MCF 10A (cell line): ENCODE measurements around the gene PRR18. TPM values are rescaled to one million over a fixed set of nuclear protein-coding genes. Genes with fewer than 3 reads are reported as not detected.

ENCODE experiments used
- BruUV-seq: library from RNA; stranded (reverse); fragments of 400-500 nt; replicated peaks from 2 replicates; lab custom pipeline; 2021; lab: Mats Ljungman, UMichigan
- CTCF ChIA-PET: fragments of 300-600 bp; sonication (Branson Sonifier 250); formaldehyde crosslinking; extraction: SDS; loops from one replicate; lab custom pipeline; 2021; ENCODE audit warnings: antibody characterized with exemption, inconsistent platforms; lab: Yijun Ruan, JAX
- POLR2A ChIA-PET: fragments of 300-600, 350-650 bp; sonication (Branson Sonifier 250); formaldehyde crosslinking; extraction: SDS; loops from one replicate; lab custom pipeline; 2020; ENCODE audit warnings: antibody characterized with exemption, inconsistent platforms; lab: Yijun Ruan, JAX
- DNase-seq: peaks from one replicate; pipeline ENCODE4 v3.0.0-alpha.2; 2018; ENCODE audit not compliant: unreplicated experiment
- H3K27ac Mint-ChIP-seq: one replicate; pipeline ENCODE4 v1.8.0; 2022; ENCODE audit warnings: mild to moderate bottlenecking, low read depth, mixed read lengths; ENCODE audit not compliant: unreplicated experiment
- H3K27me3 Mint-ChIP-seq: one replicate; pipeline ENCODE4 v1.8.0; 2022; ENCODE audit warnings: mixed read lengths; ENCODE audit not compliant: insufficient read depth, unreplicated experiment
- H3K36me3 Mint-ChIP-seq: one replicate; pipeline ENCODE4 v1.8.0; 2022; ENCODE audit warnings: mild to moderate bottlenecking, moderate library complexity, mixed read lengths; ENCODE audit not compliant: insufficient read depth, unreplicated experiment
- H3K4me1 Mint-ChIP-seq: one replicate; pipeline ENCODE4 v1.8.0; 2022; ENCODE audit warnings: mixed read lengths; ENCODE audit not compliant: insufficient read depth, unreplicated experiment
- H3K4me3 Mint-ChIP-seq: one replicate; pipeline ENCODE4 v1.8.0; 2022; ENCODE audit warnings: mild to moderate bottlenecking, moderate library complexity, mixed read lengths; ENCODE audit not compliant: unreplicated experiment
- H3K9me3 Mint-ChIP-seq: one replicate; pipeline ENCODE4 v1.8.0; 2022; ENCODE audit warnings: mixed read lengths; ENCODE audit not compliant: unreplicated experiment
- intact Hi-C: fragments of 100-400 bp; cut with micrococcal nuclease; formaldehyde crosslinking; loops from 2 replicates; pipeline ENCODE4 v1.14.1; 2022
- total RNA-seq: library from RNA; stranded (reverse); gene quantifications from 2 replicates; pipeline ENCODE4 v1.2.3, GENCODE V29; 2022
- TF ChIP-seq, protein P1 (sequence below): fragments of 200-600 bp; IDR thresholded peaks from one replicate; pipeline ENCODE4 v1.8.0; 2022; ENCODE audit warnings: antibody characterized with exemption, mild to moderate bottlenecking; ENCODE audit not compliant: unreplicated experiment

The PRR18 gene
- total RNA-seq, 1 experiment from 2014 or later: 0.12 TPM

DNA sequence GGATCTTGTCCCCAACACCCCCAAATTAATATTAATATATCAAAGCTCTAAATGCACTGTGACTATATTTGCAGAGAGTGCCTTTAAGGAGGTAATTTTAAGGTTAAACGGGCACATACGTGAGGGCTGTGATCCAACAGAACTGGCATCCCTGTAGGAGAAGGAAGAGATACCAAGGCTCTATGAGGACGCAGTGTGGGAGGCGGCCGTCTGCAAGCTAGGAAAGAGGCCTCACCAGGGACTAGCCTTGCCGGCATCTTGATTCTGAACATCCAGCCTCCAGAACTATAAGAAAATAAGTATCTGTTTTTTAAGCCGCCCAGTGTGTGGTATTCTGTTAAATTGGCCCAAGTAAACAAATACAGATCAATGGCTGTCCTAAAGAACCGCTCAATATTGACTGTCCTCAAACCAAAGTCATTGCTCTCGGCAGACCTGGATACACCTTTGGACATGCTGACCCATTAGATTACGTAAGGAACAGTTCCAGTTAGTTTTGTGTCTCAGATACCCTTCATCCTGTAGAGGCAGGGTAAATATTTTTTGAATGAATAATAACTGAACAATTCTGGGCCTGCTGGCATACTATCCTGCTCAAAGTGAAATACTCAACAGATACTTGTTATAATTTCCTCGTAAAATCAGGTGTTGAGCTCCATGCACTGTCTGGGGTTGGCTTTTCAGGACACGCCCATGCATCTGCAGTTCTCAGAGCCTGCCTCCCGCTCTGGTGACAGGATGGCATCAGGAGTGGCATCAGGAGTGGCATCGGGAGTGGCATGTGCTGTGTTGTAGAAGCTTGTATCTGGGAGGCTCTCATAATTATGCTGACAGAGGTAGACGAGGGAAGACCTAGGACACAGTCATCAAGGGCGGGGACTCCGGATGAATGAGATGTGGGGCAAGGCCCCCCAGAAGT is 6.3 kb downstream of the PRR18 start:
- no peak overlapping the region for H3K4me3 Mint-ChIP-seq
- BruUV-seq: no TSS peak
- TF ChIP-seq, protein P1, sequence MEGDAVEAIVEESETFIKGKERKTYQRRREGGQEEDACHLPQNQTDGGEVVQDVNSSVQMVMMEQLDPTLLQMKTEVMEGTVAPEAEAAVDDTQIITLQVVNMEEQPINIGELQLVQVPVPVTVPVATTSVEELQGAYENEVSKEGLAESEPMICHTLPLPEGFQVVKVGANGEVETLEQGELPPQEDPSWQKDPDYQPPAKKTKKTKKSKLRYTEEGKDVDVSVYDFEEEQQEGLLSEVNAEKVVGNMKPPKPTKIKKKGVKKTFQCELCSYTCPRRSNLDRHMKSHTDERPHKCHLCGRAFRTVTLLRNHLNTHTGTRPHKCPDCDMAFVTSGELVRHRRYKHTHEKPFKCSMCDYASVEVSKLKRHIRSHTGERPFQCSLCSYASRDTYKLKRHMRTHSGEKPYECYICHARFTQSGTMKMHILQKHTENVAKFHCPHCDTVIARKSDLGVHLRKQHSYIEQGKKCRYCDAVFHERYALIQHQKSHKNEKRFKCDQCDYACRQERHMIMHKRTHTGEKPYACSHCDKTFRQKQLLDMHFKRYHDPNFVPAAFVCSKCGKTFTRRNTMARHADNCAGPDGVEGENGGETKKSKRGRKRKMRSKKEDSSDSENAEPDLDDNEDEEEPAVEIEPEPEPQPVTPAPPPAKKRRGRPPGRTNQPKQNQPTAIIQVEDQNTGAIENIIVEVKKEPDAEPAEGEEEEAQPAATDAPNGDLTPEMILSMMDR: no peak
- H3K4me1 Mint-ChIP-seq: peaks cover 7% of the 10 kb centered on the region
- DNase-seq: no peak
- no peak overlapping the region for H3K27ac Mint-ChIP-seq
- CTCF ChIA-PET: interaction anchor here (1.2 kb wide), 1 partner anchor 99 kb away, joined by 4 read pairs; no protein-coding TSS in a partner anchor
- POLR2A ChIA-PET: interaction anchor here (1.2 kb wide), 1 partner anchor 40 kb away, joined by 3 read pairs; no protein-coding TSS in a partner anchor
- intact Hi-C loops: no loop called here
- H3K36me3 Mint-ChIP-seq: no peaks in the 10 kb centered on the region
- no peaks in the 10 kb centered on the region for H3K9me3 Mint-ChIP-seq
- H3K27me3 Mint-ChIP-seq: peaks cover 29% of the 10 kb centered on the region

DNA sequence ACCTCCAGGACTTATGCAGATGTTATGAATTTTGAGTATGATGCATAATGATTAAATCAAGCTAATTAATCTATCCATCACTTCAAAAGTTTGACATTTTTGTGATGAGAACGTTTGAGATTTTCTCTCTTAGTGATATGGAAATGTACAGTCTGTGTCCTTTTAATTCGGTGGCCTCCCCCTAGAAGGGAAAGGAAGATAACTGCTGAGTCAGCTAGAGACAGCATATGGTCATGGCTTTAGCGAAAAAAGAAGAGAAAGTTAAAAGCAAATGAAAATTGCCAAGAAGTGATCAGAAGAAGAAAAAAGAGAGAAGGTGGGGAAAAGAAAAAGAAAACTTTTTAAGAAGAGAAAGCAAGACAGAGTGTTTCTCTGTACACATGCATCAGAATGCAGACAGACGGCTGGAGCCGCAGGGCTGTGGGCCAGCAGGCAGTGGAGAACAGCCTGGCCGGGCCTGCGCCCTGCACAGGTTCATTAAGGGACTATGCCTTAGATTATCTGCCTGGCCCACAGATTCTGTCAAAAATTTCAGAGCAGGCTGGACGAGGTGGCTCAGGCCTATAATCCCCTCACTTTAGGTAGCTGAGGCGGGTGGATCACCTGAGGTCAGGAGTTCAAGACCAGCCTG is 7.7 kb downstream of the PRR18 start:
- intact Hi-C loops: no loop called here
- DNase-seq: no peak
- CTCF ChIA-PET: no interaction called here
- POLR2A ChIA-PET: no interaction called here
- H3K27ac Mint-ChIP-seq: no peak overlapping the region
- H3K4me1 Mint-ChIP-seq: peaks cover 7% of the 10 kb centered on the region
- no peaks in the 10 kb centered on the region for H3K9me3 Mint-ChIP-seq
- no peaks in the 10 kb centered on the region for H3K36me3 Mint-ChIP-seq
- H3K27me3 Mint-ChIP-seq: peaks cover 33% of the 10 kb centered on the region
- BruUV-seq: no TSS peak
- H3K4me3 Mint-ChIP-seq: no peak overlapping the region
- TF ChIP-seq, protein P1: no peak

DNA sequence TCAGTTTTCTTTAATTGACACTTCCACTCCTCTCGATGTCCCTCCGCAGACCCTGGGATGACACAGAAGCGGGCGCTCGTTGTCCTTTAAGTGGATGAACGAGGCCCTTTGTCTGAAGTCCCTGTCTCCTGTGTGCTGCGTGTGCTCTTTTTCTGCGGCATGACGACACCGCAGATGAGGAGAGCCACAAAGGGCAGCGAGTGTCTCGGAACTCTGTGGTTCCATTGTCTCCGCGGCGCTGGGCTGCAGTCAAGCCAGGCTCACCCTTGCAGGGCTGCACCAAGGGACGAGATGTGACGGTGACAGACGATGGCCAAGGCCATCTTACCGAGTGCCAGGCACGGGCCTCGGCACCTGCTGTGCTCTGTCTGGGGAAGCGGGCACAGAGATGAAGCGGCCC is 10.6 kb downstream of the PRR18 start:
- DNase-seq: no peak
- peaks cover 7% of the 10 kb centered on the region for H3K4me1 Mint-ChIP-seq
- no peaks in the 10 kb centered on the region for H3K9me3 Mint-ChIP-seq
- H3K27ac Mint-ChIP-seq: no peak overlapping the region
- intact Hi-C loops: no loop called here
- no peak overlapping the region for H3K4me3 Mint-ChIP-seq
- CTCF ChIA-PET: interaction anchor here (1.2 kb wide), 1 partner anchor 104 kb away, joined by 3 read pairs; no protein-coding TSS in a partner anchor
- H3K36me3 Mint-ChIP-seq: no peaks in the 10 kb centered on the region
- peaks cover 60% of the 10 kb centered on the region for H3K27me3 Mint-ChIP-seq
- TF ChIP-seq, protein P1: no peak
- POLR2A ChIA-PET: no interaction called here
- BruUV-seq: no TSS peak
